ENCODE results near the gene ASTL.

Gene ASTL

DNA sequence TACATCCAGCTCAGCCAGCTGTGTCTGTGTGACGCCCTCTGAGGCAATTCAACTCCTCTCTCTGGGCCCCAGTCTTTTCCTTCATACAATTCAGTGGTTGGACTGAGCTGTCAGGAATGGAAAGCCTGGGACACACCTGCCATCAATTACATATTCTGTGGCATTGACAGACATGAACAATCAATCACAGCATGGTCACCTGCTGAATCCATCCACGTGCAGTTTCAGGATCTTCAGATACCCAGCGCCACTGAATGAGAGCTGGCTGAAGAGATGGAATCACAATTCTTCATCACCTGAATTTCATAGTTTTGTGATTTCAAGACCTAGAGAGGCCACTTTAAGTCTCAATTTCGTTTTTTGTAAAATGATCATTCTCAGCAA lies 27.1 kb downstream of the ASTL start:
- no peak for DNase-seq

DNA sequence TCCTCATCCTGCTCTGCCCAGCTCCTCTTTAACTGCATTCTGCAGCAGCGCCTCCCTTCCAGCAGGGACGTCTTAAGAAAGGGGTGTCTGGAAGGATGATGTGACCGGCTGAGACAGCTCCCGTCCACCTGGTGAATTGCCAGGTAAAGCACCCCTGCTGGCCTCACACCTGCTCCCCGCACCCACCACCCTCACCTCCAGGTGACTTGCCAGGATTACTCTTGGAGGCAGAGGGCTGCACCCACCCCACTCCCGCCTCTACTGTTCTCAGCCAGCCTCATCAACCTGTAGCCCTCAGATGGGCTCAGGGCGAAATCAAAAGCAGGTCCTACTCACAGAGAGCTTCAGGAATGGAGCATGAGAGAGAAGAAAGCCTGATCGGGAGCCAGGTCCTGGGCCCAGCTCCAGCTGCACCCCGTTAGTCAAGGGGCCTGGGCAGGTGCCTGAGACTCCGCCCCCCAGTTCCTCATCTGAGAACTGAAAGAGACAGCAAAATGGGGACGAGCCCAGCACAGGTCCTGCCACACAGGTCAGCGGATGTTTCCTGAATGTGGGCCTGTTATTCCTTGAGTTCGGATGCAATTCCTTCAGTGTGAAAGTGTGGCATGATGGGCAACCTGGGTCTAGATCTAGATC lies 27.6 kb downstream of the ASTL start:
- DNase-seq: no peak

DNA sequence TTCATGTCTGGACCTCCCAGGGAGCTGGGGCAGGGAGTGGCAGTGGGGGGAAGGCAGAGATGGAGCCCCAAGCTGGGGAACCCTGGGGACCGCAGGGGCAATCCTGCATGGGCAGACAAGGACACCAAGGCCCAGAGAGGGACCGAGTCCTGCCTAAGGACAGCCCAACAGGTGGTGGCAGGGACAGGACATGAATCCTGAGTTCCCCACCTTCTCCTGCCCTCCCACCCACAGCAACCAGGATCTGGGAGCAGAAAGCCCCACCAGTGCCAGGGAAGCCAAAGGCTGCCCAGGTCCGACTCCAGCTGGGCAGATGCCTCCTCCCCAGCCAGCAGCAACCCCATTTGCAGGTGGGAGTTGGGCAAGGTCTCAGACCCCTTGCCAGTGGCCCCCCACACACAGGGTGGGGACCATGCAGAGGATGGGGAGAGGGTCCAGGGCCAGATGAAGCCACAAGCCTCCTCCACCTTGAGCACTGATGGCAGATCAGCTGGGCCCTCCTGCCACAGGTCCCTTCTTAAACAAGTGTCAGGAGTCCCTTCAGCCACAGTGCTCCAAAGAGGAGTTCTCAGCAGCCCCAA lies 28.3 kb downstream of the ASTL start:
- DNase-seq: no peak

DNA sequence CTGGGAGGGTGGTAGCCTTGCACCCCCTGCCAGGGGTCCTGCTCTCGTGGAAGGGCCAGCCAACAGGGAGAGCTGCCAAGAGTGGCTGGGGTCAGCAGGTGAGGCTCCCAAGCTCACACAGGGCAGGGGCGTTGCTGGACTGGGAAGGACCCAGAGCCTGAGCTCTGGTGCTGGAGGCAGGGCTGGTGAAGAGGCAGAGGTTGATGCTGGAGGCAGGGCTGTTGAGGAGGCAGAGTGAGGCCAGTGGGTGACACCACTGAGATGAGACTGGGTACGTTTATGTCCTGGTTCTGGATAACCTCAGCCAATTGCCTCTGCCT lies 29.0 kb downstream of the ASTL start:
- no peak for DNase-seq

DNA sequence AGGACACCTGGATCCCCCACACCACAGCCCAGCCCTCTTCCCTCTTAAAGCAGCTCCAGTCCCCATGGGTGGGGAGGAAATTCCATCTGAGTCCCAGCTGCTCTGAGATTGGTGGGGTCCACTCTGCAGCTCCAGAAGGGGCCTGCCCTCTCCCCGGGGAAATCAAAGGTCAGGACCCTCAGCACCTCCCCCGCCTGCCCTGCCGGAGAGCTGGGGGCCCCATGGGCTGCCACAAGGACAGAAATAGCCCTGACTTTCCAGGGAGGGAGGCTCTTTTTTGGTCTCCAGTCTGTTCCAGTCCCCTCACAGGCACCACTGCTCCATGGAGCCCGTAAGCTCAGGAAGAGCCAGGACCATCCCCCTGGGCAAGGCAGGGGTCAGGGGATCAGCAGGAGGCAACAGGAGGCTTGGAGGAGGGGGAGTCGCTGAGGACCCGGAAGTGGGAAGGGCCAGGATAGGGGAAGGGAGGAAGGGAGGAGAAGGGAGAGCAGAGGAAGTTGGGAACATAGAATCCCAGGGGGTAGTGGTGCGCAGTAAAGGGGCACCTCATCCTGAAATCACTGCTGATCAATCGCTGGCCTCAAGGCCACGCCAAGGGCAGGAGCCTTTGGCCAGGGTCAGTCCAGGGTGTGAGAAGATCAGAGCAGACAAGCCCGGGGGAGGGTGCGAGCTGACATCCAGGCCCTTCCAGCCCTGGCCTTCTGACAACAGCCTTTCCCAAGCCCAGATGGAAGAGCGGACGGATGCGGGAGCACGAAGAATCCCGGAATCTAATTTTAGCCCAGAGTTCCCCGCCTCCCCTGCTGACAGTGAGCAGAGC lies 29.6 kb downstream of the ASTL start:
- DNase-seq: no peak

DNA sequence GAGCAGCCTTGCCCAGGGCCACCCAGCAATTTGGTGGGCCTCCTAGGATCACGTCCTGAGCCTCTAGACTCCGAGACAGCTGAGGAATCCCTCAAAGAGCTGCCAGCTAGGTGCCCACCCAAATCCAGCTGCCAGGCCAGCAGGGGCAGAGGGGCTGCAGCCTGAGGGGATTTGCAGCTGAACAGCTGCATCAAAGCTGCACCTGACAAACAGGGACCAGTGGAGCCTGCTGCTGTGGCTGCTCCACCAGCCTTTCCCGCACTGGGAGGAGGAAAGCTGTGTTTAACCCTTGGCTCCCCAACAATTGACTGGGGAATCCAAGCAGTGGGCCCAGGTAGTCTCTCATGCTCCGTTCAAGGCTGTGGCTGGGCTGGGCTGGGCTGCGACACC lies 30.2 kb downstream of the ASTL start:
- DNase-seq: no peak

DNA sequence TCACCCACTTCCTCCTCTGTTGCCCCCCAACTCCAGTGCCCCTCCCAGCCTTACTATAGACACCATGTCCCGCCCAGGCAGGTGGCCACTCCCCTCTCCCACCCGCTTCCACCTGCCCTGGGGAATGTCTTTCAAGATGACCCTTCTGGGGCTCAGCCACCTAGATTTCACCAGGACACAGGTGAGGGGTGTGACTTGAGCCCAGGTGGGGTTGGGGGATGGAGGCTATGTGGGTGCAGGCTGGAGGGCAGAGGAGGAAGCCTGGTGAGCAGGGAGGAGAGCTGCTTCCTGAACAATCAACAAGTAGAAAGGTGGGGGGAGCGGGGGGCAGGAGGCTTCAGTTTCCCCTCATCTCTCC lies 30.6 kb downstream of the ASTL start:
- DNase-seq: no peak

DNA sequence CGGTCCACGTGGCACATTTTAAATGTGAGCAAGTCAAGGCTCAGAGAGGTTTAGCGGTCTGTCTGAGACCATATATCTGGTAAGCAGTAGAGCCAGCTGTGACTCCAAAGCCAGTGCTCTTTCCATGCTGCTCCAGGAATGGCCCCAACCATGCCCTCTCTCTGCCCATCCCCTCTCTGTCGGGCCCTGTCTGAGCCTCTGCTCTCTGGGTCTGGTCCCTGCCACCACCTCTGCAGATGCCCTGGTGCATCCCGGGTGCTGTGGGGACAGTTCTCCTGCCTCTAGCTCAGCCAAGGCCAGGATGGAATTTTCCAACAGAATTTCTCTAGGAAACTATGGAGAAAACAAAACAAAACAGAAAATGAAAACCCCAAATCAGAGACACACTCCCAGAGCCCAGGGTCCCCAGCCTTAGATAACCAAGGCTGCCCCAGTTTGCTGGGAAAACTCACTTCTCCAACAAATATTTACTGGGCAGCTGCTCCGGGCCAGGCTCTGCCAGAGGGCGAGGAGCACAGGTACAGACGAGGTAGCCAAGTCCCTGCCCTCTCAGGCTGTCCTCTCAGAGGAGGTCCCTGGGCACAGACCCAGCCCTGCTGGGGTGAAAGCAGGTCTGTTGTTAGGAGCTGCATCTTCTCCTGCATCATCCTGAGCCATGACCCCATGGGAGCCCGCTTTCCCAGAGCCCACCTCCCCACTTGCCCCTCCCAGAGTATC lies 31.2 kb downstream of the ASTL start:
- no peak for DNase-seq

DNA sequence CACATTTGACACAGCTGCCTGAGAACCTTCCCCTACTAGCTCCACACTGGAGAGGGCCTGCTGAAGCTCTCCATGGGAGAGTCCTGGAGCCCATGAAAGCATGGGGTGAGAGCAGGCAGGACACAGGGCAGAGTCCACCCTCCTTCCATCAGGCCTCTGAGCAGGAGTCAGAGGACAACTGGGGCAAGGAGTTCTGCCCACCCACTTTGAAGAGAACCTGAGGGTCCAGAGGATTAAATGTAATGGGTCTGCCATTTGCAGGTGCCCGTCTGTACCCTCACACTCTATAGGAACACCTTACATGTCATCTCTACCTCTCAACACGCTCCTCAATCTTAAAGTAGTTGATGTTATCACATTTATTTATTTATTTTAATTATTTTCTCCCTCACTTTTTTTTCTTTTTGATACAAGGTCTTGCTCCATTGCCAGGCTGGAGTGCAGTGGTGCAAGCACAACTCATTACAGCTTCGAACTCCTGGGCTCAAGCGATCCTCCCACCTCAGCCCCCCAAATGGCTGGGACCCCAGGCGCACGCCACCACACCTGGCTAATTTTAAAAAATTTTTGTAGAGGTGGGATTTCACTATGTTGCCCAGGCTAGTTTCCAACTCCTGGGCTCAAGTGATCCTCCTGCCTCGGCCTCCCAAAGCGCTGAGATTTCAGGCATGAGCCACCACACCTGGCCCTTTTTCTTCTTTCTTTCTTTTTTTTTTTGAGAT lies 32.1 kb downstream of the ASTL start:
- no peak for DNase-seq

DNA sequence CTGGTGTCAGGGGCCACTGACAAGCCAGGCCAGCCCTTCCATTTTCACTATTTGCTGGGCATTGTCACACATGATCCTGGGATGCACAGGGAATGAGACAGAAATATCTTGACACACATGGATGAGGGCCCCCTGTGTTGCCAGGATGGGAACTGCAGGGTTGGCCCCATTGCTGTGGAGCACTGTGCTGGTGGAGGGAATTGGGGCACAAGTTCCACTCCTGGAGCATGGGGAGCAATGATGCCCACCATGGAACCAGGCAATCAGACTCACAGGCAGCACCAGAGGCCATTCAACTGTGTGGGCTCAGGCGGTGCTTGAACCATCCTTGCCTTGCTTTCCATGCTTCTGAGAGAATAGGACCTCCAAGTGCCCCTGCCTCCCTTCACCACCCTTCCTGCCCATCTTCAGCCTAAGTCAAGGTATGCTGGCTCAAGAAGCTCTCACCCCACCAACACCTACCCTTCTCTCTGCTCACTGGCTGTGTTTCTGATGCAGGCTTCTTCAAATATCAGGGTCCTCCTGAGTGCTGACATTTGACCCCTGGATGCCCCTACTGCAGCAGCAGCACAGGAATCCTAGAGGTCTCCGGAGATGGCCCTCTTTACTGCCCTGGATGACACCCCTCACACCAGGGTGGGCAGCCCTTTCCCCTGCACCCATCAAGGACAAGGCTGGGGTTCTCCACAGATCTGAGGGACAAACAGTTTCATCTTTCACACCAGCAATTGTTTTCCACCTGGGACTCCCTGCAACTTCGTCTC lies 33.0 kb downstream of the ASTL start:
- DNase-seq: no peak

DNA sequence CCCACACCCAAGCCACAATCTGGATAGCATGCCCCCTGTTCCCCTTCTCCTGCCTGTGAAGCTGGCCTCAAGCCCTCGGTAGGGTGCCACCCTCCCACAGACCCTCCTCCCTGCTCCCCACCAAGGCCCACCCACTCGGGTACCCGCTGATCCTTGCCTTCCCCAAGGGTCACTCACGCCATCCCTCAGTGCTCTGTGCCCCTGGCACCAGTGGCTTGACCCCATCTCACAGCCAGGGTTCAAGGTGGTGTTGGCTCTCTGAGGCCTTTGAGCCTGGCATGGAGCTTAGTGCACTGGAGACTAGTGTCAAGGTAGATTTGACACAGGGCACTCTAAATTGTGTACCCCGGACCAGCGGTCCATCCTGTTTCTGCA lies 33.8 kb downstream of the ASTL start:
- DNase-seq: no peak

DNA sequence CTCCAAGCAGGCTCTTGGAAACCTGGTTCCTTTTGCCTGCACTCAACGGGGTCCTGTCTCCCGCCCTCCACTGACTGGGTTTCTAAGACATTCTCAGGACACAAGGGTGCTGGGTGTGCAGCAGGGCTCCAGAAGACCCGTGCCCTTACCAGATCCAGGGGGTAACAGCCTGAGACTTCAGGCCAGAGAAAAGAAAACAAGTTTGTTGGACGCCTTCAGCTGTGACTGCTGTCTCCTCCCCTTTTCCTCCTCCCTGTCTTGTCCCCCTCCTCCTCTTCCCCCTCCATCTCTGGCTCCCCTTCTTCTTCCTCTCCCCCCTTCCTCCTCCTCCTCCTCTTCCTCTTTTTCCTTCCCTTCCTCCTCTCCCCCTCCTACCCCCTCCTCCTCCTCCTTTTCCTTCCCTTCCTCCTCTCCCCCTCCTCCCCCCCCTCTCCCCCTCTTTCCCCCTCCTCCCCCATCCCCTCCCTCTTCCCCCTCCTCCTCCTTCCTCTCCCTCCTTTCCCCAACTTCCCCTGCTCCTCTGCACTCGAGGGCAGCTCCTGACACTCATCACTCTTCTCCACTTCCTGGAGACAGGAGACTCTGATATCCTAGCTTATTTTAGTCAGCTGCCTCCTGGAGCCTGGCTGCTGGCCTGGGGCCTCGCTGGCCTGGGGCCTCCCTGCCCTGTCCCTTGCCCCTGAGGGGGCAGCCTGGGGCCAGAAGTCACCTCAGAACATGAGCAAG lies 34.4 kb downstream of the ASTL start:
- no peak for DNase-seq

DNA sequence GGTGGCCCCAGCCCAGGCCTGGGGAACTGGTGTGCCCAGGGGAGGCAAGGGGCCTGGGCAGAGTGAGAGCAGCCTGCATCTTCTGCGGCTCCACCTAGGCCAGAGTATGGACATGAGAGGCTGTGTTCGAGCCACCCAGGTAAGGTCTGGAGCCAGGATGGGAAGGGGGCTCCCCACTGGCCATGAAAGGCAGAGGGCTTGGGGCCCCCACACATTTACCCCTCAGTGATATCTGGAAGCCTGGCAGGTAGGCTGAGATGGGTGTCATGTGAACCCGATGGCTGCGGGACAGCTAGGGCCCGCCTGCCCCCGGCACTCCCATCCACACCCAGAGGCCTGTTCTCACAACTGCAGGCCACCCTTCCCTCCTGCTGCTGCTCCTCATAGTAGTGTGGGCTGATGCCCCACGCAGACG lies 35.1 kb downstream of the ASTL start:
- no peak for DNase-seq

DNA sequence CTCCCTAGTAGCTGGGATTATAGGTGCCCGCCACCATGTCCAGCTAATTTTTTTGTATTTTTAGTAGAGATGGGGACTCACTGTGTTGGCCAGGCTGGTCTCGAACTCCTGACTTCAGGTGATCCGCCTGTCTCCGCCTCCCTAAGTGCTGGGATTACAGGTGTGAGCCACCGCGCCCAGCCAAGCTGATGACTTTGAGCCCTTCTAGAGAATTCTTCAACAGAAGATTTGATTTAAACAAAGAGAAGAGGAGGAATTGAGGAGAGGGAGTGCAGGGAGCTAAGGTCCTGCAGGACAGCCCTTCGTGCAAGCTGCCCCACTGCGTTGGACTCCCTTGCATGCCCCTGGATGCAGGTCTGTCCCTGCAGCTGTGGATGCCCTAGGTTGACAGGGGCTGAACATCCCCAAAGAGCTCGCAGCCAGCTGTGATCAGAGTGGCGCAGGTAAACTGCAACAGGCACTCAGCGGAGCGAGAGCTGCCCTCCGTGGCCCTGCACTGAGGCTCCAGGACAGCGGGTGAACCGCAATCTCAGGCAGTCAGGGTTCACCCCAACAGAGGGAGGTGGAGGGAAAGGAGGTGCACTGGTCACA lies 35.6 kb downstream of the ASTL start:
- no peak for DNase-seq

DNA sequence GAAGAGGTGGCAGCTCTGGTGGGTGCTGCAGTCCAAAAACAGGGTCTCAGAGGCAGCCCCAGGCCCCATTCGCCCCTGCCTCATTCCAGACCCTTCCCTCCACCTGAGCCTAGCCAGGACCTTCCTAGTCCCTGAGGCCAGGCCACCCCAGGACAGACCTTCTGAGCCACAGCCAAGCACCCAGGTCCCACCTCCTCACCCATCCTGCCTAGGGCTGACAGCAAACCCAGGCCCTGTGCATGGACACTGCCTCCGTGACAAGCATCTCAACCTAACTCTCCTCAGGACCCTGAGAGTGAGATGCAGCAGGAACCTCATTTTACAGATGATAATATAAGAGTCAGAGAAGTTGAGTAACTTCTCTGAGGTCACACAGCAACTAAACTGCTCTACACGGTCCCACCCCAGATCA lies 37.4 kb downstream of the ASTL start:
- no peak for DNase-seq

DNA sequence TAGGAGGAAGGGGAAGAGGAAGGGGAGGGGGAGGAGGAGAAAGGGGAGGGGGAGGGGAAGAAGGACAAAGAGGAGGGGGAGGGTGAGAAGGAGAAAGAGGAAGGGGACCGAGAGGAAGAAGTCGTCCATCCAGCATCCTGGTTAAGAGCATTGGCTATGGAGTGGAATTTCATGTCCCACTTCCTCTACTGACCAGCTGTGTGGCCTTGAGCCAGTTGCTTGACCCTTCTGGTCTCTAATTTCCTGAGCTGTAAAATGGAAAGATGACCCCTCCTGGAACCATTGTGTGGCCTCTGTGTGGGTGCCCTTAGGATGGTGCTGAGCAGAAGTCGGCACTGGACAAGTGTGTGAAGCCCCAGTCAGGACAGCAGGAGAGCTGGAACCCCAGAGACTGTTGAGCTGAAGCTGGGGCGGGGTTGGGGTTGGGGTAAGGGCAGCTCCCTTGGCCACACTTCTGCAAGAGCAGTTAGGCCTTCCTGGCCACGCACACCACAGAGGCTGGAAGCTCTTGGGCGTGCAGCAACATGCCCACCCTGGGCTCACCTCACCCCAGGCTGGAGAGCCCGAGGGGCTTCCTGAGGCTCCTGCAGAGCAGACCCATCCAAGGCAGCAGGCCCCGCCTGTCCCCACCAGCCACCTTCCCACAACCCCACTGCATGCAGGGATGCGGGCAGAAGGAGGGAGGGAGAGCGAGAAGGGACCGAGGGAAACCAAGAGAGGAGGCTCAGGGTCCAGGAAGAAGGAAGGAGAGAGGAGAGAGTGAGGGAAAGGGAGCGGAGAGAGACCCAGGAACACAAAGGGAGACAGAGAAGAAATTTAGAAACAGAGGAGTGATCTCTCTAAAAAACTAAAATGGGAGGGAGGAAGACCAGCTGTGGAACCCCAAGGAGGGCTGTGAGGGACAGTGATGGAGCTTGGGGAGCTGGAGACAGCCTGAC lies 38.2 kb downstream of the ASTL start:
- no peak for DNase-seq

DNA sequence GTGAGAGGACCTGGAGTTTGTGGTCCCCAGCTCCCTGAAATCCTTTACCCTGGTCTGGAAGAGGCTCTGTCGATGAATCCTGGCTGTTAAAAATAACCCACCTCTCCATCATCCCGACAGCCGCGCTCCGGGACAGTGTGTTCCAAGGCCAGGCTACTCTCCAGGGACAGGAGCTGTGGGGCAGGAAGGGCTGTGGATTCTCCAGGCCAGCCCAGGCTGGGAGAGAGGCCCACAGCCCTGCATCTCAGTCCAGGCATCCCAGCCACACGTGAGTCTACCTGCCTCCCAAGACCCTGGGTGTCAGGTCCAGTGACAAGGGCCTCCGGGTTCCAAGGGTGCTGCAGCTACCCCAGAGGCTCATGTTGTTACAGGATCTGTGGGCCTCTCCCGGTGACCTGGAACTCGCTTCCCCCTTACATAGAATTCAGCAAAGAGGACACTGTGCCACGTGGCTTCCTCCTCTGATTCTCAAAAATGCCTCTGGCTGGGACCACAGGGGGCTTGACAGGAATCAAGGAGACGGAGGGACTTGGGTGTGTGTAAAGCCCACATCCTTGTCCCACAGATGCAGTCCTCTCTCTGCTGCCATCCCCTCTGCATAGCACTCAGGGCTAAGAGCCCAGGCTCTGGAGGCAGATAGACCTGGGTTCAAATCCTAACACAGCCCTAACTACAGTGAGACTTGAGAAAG lies 39.3 kb downstream of the ASTL start:
- DNase-seq: no peak

DNA sequence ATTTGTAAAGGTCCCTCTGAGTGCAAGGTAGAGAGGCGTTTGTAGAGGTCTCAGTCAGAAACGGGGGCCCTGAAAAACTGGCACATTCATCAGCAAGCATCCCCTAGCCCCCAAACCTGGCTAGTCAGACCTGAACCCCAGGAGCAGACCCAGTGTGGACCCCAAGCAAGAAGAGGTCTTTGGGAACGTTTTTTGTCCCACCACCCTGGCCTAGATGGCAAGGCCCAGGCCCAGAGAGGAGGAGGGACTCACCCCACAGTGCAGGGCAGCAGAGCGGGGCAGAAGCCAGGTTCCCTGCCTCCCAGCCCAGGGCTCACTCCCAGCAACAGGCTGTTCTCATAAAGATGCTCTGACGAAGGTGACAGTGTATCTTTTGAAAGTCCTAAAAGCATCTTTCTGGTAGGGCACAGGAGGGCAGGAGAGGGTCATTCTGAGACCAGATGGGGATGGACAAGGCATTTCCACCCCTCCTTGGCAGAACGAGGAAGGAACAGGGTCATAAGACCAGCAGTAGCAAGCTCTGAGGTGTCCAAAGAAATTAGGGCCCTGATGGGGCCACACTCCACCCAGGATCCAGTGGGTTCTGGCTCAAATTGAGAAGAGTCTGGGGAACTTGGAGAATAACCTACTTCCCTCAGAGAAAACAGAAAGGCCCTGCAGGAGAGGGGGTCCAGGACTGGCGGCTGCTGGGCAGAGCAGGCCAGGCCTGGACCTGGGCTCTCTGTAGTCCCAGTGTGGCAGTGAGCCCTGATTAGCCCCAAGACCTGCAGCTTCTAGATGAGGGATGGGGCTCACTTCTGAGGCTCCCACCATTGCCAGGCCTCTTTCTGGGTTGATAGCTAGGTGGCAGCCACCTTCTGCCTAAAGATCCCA lies 40.1 kb downstream of the ASTL start:
- no peak for DNase-seq

DNA sequence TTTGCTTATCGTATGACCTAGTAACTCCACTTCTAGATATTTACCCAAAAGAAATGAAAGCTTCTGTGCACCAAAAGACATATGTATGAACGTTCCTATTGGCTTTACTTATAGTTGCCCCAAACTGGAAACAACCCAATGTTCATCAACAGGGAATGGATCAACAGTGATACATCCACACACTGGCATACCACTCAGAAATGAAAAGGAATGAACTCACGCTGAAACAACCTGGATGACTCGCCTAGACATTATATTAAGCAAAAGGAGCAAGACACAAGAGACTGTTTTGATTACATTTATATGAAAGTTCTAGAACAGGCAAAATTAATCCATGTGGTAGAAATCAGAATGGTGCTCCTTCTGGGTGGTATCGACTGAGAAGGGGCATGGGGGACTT lies 40.9 kb downstream of the ASTL start:
- DNase-seq: no peak
